HCT116 (cell line): ENCODE measurements around the gene PDZRN4. TPM values are rescaled to one million over a fixed set of nuclear protein-coding genes. Genes with fewer than 3 reads are reported as not detected.

Source experiments
- ATAC-seq: fragments of 200-7000 bp; cut with Tn5 transposase; 2 replicates; pipeline ENCODE4 v1.9.1; 2020; ENCODE audit warnings: mild to moderate bottlenecking, moderate library complexity
- BruUV-seq: library from RNA; stranded (reverse); fragments of 400-500 nt; replicated peaks from 2 replicates; lab custom pipeline; 2021; lab: Mats Ljungman, UMichigan
- CTCF ChIA-PET: fragments of 300-600 bp; sonication (Branson Sonifier 250); formaldehyde crosslinking; loops from one replicate; lab custom pipeline; 2021; ENCODE audit warnings: antibody characterized with exemption; lab: Charles Lee
- POLR2A ChIA-PET: fragments of 300-600, 350-600 bp; sonication (Branson Sonifier 250); formaldehyde crosslinking; loops from one replicate; lab custom pipeline; 2021; ENCODE audit warnings: antibody characterized with exemption; lab: Charles Lee
- RAD21 ChIA-PET, 2 experiments: fragments of 300-600 bp; sonication (Branson Sonifier 250); formaldehyde crosslinking; loops; one replicate each; lab custom pipeline; 2023; ENCODE audit warnings: low total read pairs in 2 of 2; ENCODE audit not compliant: uncharacterized antibody in 2 of 2, unreplicated experiment in 2 of 2, low non-redundant PET in 1 of 2; lab: Charles Lee
- DNase-seq: peaks from one replicate; pipeline ENCODE4 v3.0.0-alpha.2; 2010; ENCODE audit warnings: low read depth, low spot score
- H2AFZ ChIP-seq: fragments of 200-600 bp; shearing (Covaris generic), sonication (generic); 2 replicates; pipeline ENCODE4 v1.6.1; 2017; ENCODE audit warnings: low read depth, mixed run types, mixed read lengths, antibody characterized with exemption, low read length; ENCODE audit not compliant: poor library complexity, severe bottlenecking
- H3K27ac ChIP-seq: 2 replicates; pipeline ENCODE4 v1.5.1; 2012; ENCODE audit warnings: low read depth, low read length
- H3K27me3 ChIP-seq: fragments of 200-600 bp; sonication (generic); 2 replicates; pipeline ENCODE4 v1.6.1; 2016; ENCODE audit warnings: mixed run types, low read length, mixed read lengths; ENCODE audit not compliant: insufficient read depth
- H3K36me3 ChIP-seq, 2 experiments: fragments of 200-500 bp in 1 of 2; fragments of 200-600 bp in 1 of 2; sonication (Bioruptor generic) in 1 of 2; sonication (generic) in 1 of 2; 2 replicates each; pipeline versions ENCODE4 v1.5.1 to v1.6.1; 2014 to 2016; ENCODE audit warnings: low read length in 2 of 2, inconsistent platforms in 1 of 2, mixed read lengths in 1 of 2, mixed run types in 1 of 2; ENCODE audit not compliant: insufficient read depth in 2 of 2, control insufficient read depth in 1 of 2
- H3K4me1 ChIP-seq, 2 experiments: fragments of 200-600 bp in 1 of 2; sonication (generic) in 1 of 2; 2 replicates each; pipeline versions ENCODE4 v1.5.1 to v1.6.1; 2012 to 2017; ENCODE audit warnings: low read length in 2 of 2, inconsistent platforms in 1 of 2, mild to moderate bottlenecking in 1 of 2, mixed read lengths in 1 of 2, mixed run types in 1 of 2, moderate library complexity in 1 of 2; ENCODE audit not compliant: insufficient read depth in 2 of 2, control insufficient read depth in 1 of 2
- H3K4me2 ChIP-seq: fragments of 200-600 bp; sonication (generic); 2 replicates; pipeline ENCODE4 v1.6.1; 2017; ENCODE audit warnings: mixed run types, low read length, mixed read lengths
- H3K4me3 ChIP-seq, 2 experiments: fragments of 200-600 bp in 1 of 2; sonication (generic) in 1 of 2; replicated peaks in 1 of 2; 2 replicates each; pipeline ENCODE4 v1.5.1; 2011 to 2016; ENCODE audit warnings: low read length in 2 of 2, control low read depth in 1 of 2, low read depth in 1 of 2, mild to moderate bottlenecking in 1 of 2, mixed read lengths in 1 of 2, mixed run types in 1 of 2
- H3K79me2 ChIP-seq: fragments of 200-600 bp; sonication (generic); 2 replicates; pipeline ENCODE4 v1.6.1; 2017; ENCODE audit warnings: mild to moderate bottlenecking, mixed run types, low read length, moderate library complexity, mixed read lengths; ENCODE audit not compliant: insufficient read depth
- H3K9ac ChIP-seq: fragments of 200-600 bp; sonication (generic); 2 replicates; pipeline ENCODE4 v1.6.1; 2016; ENCODE audit warnings: low read length, mixed read lengths
- H3K9me2 ChIP-seq: fragments of 200-600 bp; sonication (generic), shearing (Covaris generic); 2 replicates; pipeline ENCODE4 v1.6.1; 2017; ENCODE audit warnings: mixed run types, mild to moderate bottlenecking, moderate library complexity; ENCODE audit not compliant: insufficient read depth
- H3K9me3 ChIP-seq, 2 experiments: fragments of 200-500 bp in 1 of 2; fragments of 200-600 bp in 1 of 2; sonication (Bioruptor generic) in 1 of 2; sonication (generic) in 1 of 2; 2 replicates each; pipeline ENCODE4 v1.6.1; 2014 to 2017; ENCODE audit warnings: low read length in 2 of 2, mixed read lengths in 2 of 2, inconsistent platforms in 1 of 2, low read depth in 1 of 2, mild to moderate bottlenecking in 1 of 2, mixed run types in 1 of 2, moderate library complexity in 1 of 2; ENCODE audit not compliant: control insufficient read depth in 1 of 2, insufficient read depth in 1 of 2
- H4K20me1 ChIP-seq: fragments of 200-600 bp; sonication (generic), shearing (Covaris generic); 2 replicates; pipeline ENCODE4 v1.6.1; 2017; ENCODE audit warnings: mixed run types, mild to moderate bottlenecking, moderate library complexity; ENCODE audit not compliant: insufficient read depth
- ELF1 ChIP-seq: IDR thresholded peaks from 2 replicates; pipeline ENCODE4 v1.6.1; 2012; ENCODE audit warnings: low read depth, borderline replicate concordance
- FOSL1 ChIP-seq: IDR thresholded peaks from 2 replicates; pipeline ENCODE4 v1.6.1; 2012; ENCODE audit warnings: low read depth
- POLR2A ChIP-seq: IDR thresholded peaks from 2 replicates; pipeline ENCODE4 v1.7.0; 2011; ENCODE audit warnings: borderline replicate concordance; ENCODE audit not compliant: insufficient read depth, insufficient read length; ENCODE audit errors: extremely low read depth
- RAD21 ChIP-seq: IDR thresholded peaks from 2 replicates; pipeline ENCODE4 v1.6.1; 2012; ENCODE audit warnings: low read depth, mild to moderate bottlenecking
- SRF ChIP-seq: IDR thresholded peaks from 2 replicates; pipeline ENCODE4 v1.6.1; 2012; ENCODE audit warnings: low read depth
- YY1 ChIP-seq: IDR thresholded peaks from 2 replicates; pipeline ENCODE4 v1.6.1; 2011; ENCODE audit warnings: low read length, low read depth, moderate library complexity, mild to moderate bottlenecking; ENCODE audit not compliant: insufficient replicate concordance; ENCODE audit errors: extremely low read depth
- ZFX ChIP-seq: fragments of 450-650 bp; IDR thresholded peaks from 2 replicates; pipeline ENCODE4 v1.6.1; 2017
- ZNF274 ChIP-seq: fragments of 200-500 bp; sonication (Bioruptor generic); IDR thresholded peaks from 2 replicates; pipeline ENCODE4 v1.6.1; 2014; ENCODE audit warnings: mild to moderate bottlenecking, low read depth, low read length, inconsistent platforms
- intact Hi-C: fragments of 100-400 bp; cut with micrococcal nuclease; formaldehyde crosslinking; loops from 2 replicates; pipeline ENCODE4 v1.10.0; 2022
- total RNA-seq: library from RNA; stranded (reverse); gene quantifications from one replicate; pipeline ENCODE4 v1.2.1, GENCODE V29; 2021; ENCODE audit not compliant: unreplicated experiment
- TF ChIP-seq, protein P1 (sequence below): IDR thresholded peaks from 2 replicates; pipeline ENCODE4 v1.6.1; 2011; ENCODE audit warnings: mild to moderate bottlenecking, low read length, moderate library complexity; ENCODE audit not compliant: insufficient replicate concordance; ENCODE audit errors: extremely low read depth

The PDZRN4 gene
- total RNA-seq, 1 experiment from 2014 or later, result not detected

DNA sequence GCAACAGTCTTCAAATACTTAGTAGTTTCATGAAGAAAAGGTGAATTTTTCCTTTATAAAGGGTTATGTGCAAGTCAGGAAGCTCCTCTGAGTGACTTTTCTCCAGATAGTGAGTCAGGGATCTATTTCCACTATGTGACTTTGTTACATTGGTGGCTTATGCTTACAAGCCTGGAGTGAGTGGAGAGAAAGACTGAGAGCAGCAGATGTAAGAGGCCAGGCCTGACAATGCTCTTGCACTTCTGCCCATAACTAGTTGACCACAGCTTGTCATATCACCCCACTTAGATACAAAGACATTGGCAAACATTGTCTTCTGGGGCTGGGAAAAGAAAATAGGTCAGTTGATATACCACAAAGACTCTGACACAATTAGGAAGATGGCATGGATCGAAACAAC, 236.5 kb downstream of the PDZRN4 start:
- ChIA-PET CTCF (no interaction called here), RAD21 (no interaction called here), POLR2A (no interaction called here)
- H3K9ac ChIP-seq, result no peak overlapping the region
- H3K27me3 ChIP-seq, result no peaks in the 10 kb centered on the region
- H3K4me1 ChIP-seq, result no peaks in the 10 kb centered on the region
- no peaks in the 10 kb centered on the region for H3K9me2 ChIP-seq
- BruUV-seq, result no TSS peak
- no peak overlapping the region for H3K4me2 ChIP-seq
- no peaks in the 10 kb centered on the region for H3K9me3 ChIP-seq
- no peak overlapping the region for H2AFZ ChIP-seq
- H3K27ac ChIP-seq, result no peak overlapping the region
- no peaks in the 10 kb centered on the region for H3K79me2 ChIP-seq
- no peak for ATAC-seq
- H3K4me3 ChIP-seq, result no peak overlapping the region
- H3K36me3 ChIP-seq, result no peaks in the 10 kb centered on the region
- intact Hi-C loops, result no loop called here
- no peaks in the 10 kb centered on the region for H4K20me1 ChIP-seq
- no peak for DNase-seq
- TF ChIP-seq, protein P1, sequence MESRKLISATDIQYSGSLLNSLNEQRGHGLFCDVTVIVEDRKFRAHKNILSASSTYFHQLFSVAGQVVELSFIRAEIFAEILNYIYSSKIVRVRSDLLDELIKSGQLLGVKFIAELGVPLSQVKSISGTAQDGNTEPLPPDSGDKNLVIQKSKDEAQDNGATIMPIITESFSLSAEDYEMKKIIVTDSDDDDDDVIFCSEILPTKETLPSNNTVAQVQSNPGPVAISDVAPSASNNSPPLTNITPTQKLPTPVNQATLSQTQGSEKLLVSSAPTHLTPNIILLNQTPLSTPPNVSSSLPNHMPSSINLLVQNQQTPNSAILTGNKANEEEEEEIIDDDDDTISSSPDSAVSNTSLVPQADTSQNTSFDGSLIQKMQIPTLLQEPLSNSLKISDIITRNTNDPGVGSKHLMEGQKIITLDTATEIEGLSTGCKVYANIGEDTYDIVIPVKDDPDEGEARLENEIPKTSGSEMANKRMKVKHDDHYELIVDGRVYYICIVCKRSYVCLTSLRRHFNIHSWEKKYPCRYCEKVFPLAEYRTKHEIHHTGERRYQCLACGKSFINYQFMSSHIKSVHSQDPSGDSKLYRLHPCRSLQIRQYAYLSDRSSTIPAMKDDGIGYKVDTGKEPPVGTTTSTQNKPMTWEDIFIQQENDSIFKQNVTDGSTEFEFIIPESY, result no peak
- TF ChIP-seq ZNF274 (no peak), ELF1 (no peak), YY1 (no peak), SRF (no peak), POLR2A (no peak), FOSL1 (no peak)

DNA sequence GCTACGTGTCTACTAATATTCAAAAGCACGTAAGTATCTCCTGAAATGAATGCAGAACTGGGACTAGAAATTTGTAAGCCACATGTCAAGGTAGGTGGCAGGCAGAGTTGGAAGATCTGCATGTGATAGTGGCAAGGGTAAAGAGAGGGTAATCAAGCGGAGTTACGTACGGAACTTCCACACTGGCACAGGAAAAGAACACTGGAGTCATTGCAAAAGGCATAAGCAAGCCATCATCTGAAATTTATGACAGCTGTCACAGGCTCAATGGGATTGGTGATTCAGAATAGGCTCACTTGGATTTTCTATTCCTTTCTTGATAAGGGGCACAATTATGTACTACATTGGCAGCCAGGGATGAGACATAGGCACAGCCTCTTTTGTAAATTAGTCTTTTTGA, 245.3 kb downstream of the PDZRN4 start:
- Histone ChIP-seq H3K9me2 (no peaks in the 10 kb centered on the region), H4K20me1 (no peaks in the 10 kb centered on the region), H3K4me1 (no peaks in the 10 kb centered on the region), H2AFZ (no peak overlapping the region), H3K9ac (no peak overlapping the region), H3K79me2 (no peaks in the 10 kb centered on the region), H3K36me3 (no peaks in the 10 kb centered on the region), H3K27ac (no peak overlapping the region), H3K4me3 (no peak overlapping the region), H3K27me3 (no peaks in the 10 kb centered on the region), H3K4me2 (no peak overlapping the region), H3K9me3 (no peaks in the 10 kb centered on the region)
- ATAC-seq (no peak), DNase-seq (no peak)
- RAD21 ChIA-PET, result no interaction called here
- POLR2A ChIA-PET, result no interaction called here
- no peak for TF ChIP-seq ZFX
- TF ChIP-seq, protein P1, result no peak
- TF ChIP-seq ZNF274, result no peak
- TF ChIP-seq RAD21, result no peak
- intact Hi-C loops, result no loop called here
- no TSS peak for BruUV-seq
- CTCF ChIA-PET, result no interaction called here
